Neuronal stem cell (in vitro differentiated cells): ENCODE results near the gene IGSF9.

Experiments used
- DNase-seq: peaks from one replicate; pipeline ENCODE4 v3.0.0-alpha.2; 2013; ENCODE audit warnings: low spot score
- H2AFZ ChIP-seq: one replicate; pipeline ENCODE4 v1.6.1; 2013; ENCODE audit warnings: mild to moderate bottlenecking, low read length, inconsistent platforms
- H2AK5ac ChIP-seq: 2 replicates; pipeline ENCODE4 v1.6.1; 2013; ENCODE audit warnings: low read depth, mild to moderate bottlenecking, inconsistent platforms, low read length, moderate library complexity, mixed read lengths
- H2BK120ac ChIP-seq: 2 replicates; pipeline ENCODE4 v1.6.1; 2013; ENCODE audit warnings: low read depth, mild to moderate bottlenecking, inconsistent platforms, low read length, moderate library complexity, mixed read lengths
- H2BK12ac ChIP-seq: one replicate; pipeline ENCODE4 v1.6.1; 2013; ENCODE audit warnings: low read length, inconsistent platforms
- H2BK15ac ChIP-seq: 2 replicates; pipeline ENCODE4 v1.6.1; 2013; ENCODE audit warnings: mild to moderate bottlenecking, low read length, inconsistent platforms, mixed read lengths
- H2BK5ac ChIP-seq: one replicate; pipeline ENCODE4 v1.6.1; 2013; ENCODE audit warnings: inconsistent platforms, mild to moderate bottlenecking, low read length, moderate library complexity
- H3K14ac ChIP-seq: one replicate; pipeline ENCODE4 v1.6.1; 2013; ENCODE audit warnings: low read length, inconsistent platforms
- H3K18ac ChIP-seq: 2 replicates; pipeline ENCODE4 v1.6.1; 2013; ENCODE audit warnings: low read length, inconsistent platforms
- H3K23ac ChIP-seq: 2 replicates; pipeline ENCODE4 v1.6.1; 2013; ENCODE audit warnings: low read depth, mild to moderate bottlenecking, mixed read lengths, low read length, inconsistent platforms; ENCODE audit not compliant: poor library complexity
- H3K27ac ChIP-seq: replicated peaks from 3 replicates; pipeline ENCODE4 v1.5.1; 2013; ENCODE audit warnings: low read length, inconsistent platforms
- H3K27me3 ChIP-seq, 3 experiments: 2 replicates each; pipeline ENCODE4 v1.6.1; 2013; ENCODE audit warnings: low read length in 3 of 3, mild to moderate bottlenecking in 2 of 3, inconsistent platforms in 1 of 3, low read depth in 1 of 3, mixed read lengths in 1 of 3, moderate library complexity in 1 of 3; ENCODE audit not compliant: control insufficient read depth in 3 of 3, insufficient read depth in 3 of 3
- H3K36me3 ChIP-seq, 2 donors: replicated peaks in 1 of 2; 2 replicates each; pipeline ENCODE4 v1.6.1; 2013; ENCODE audit warnings: low read length in 2 of 2; ENCODE audit not compliant: control insufficient read depth in 2 of 2, insufficient read depth in 2 of 2
- H3K4ac ChIP-seq: 2 replicates; pipeline ENCODE4 v1.6.1; 2013; ENCODE audit warnings: inconsistent platforms, mild to moderate bottlenecking, low read length, moderate library complexity
- H3K4me1 ChIP-seq, 2 donors: 1 replicate in 1 of 2; 2 replicates in 1 of 2; pipeline ENCODE4 v1.6.1; 2013; ENCODE audit warnings: low read length in 2 of 2, low read depth in 1 of 2; ENCODE audit not compliant: control insufficient read depth in 2 of 2, insufficient read depth in 1 of 2
- H3K4me2 ChIP-seq: one replicate; pipeline ENCODE4 v1.6.1; 2013; ENCODE audit warnings: mild to moderate bottlenecking, low read length, inconsistent platforms; ENCODE audit not compliant: insufficient read depth, poor library complexity, severe bottlenecking
- H3K4me3 ChIP-seq, 2 donors: 2 replicates each; pipeline ENCODE4 v1.5.1; 2013; ENCODE audit warnings: low read length in 2 of 2, mild to moderate bottlenecking in 2 of 2, inconsistent platforms in 1 of 2, moderate library complexity in 1 of 2
- H3K79me1 ChIP-seq: one replicate; pipeline ENCODE4 v1.6.1; 2013; ENCODE audit warnings: low read depth, mild to moderate bottlenecking, inconsistent platforms, low read length, moderate library complexity
- H3K9ac ChIP-seq: one replicate; pipeline ENCODE4 v1.6.1; 2013; ENCODE audit warnings: mild to moderate bottlenecking, low read depth, low read length, inconsistent platforms; ENCODE audit not compliant: poor library complexity
- H3K9me3 ChIP-seq, 2 donors: replicated peaks in 1 of 2; 2 replicates each; pipeline versions ENCODE3 to v1.6.1; 2013; ENCODE audit warnings: low read length in 2 of 2, mild to moderate bottlenecking in 2 of 2, inconsistent platforms in 1 of 2, low read depth in 1 of 2, mixed read lengths in 1 of 2, moderate library complexity in 1 of 2; ENCODE audit not compliant: control insufficient read depth in 2 of 2, insufficient read depth in 1 of 2
- H4K8ac ChIP-seq: one replicate; pipeline ENCODE4 v1.6.1; 2013; ENCODE audit warnings: low read depth, mild to moderate bottlenecking, inconsistent platforms, low read length, moderate library complexity
- H4K91ac ChIP-seq: one replicate; pipeline ENCODE4 v1.6.1; 2013; ENCODE audit warnings: low read length, low read depth, mild to moderate bottlenecking, inconsistent platforms; ENCODE audit not compliant: poor library complexity
- WGBS, 2 donors: extraction: QIAGEN DNeasy Blood & Tissue Kit; methylation state at CpG; one replicate each; pipeline ENCODE4 v1.1.7; 2013; ENCODE audit warnings: missing lambda C conversion rate in 2 of 2, mixed read lengths in 1 of 2; ENCODE audit not compliant: insufficient read length in 2 of 2, insufficient replicate concordance in 1 of 2; ENCODE audit errors: extremely low coverage in 2 of 2; 5-methylcytosine and 5-hydroxymethylcytosine counted together

IGSF9 gene

DNA sequence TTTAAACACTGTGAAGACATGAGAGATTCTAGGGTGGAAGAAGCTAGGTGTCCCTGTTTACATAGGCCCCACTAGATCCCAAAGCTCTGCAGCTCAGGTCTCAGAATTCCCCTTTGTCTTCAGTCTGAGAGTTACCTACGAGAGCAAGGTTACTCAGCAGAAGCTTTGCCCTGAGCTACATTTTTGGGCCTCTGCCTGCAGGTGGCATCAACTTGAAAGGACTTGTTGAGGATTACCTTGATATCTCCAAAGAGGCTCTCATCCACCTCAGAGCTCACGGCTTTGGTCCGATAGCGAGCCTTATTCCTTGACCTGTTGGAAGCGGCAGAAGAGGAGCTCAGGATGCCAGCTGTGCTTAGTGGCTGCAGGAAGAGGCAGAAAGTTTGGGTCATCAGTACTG is 52.5 kb downstream of the IGSF9 start:
- Histone ChIP-seq H3K4ac (no peak overlapping the region), H3K18ac (no peak overlapping the region), H2BK120ac (no peak overlapping the region), H3K27me3 (peaks cover 0 to 37% (median 0%) of the 10 kb centered on the region in 3 experiments), H3K27ac (no peak overlapping the region), H3K23ac (no peak overlapping the region), H3K4me2 (no peak overlapping the region), H2BK15ac (no peak overlapping the region), H3K4me3 (no peak overlapping the region), H4K8ac (no peak overlapping the region), H3K14ac (no peak overlapping the region), H2AFZ (no peak overlapping the region), H3K9me3 (no peaks in the 10 kb centered on the region), H2BK5ac (no peak overlapping the region), H3K36me3 (no peaks in the 10 kb centered on the region), H4K91ac (no peak overlapping the region), H2AK5ac (no peak overlapping the region), H3K9ac (no peak overlapping the region), H2BK12ac (no peak overlapping the region), H3K4me1 (peaks cover 0 to 5% of the 10 kb centered on the region in 2 donors), H3K79me1 (no peaks in the 10 kb centered on the region)
- no CpG with 5 or more reads among the region's 5 CpGs for WGBS, 2 donors
- DNase-seq = no peak

DNA sequence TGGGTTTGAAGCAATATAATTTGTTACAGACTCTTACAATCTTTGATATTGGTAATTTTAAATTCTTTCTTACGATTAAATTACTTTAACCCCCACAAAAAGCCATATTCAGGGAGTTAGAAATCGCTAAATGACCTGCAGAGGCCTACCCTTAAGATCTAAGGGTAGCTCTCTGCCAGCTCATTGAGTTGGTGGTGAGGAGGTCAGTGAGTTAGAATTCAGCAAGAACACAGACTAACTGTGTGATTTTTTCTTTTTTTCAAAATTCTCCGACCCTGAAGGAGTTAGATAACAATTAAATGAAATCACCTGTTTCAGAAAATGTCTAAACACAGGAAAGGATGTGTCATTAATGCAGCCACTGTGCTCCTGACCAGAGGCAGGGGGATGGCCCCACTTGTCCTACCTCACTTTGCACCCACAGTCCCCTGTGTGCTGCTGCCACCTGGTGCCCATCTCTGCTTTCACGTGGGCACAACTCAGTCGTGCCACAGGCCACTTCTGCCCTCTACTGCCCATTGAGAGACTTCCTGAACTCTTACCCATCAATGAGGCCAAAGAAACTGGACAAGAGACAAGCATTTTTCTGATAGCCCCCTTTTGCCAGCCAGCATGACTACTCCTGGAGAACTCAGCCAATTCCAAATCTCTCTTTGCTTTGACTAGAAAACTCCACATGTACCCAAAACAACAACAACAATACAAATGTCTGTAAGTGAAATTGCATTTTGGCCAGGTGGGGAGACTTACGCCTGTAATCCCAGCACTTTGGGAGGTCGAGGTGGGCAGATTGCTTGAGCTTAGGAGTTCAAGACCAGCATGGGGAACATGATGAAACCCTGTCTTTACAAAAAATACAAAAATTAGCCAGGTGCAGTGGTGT is 53.9 kb downstream of the IGSF9 start:
- H2AK5ac ChIP-seq = no peak overlapping the region
- H4K91ac ChIP-seq = no peak overlapping the region
- H3K14ac ChIP-seq = no peak overlapping the region
- no CpG with 5 or more reads among the region's 7 CpGs for WGBS, 2 donors
- no peak overlapping the region for H4K8ac ChIP-seq
- no peaks in the 10 kb centered on the region for H3K79me1 ChIP-seq
- H2BK5ac ChIP-seq = no peak overlapping the region
- no peak overlapping the region for H3K23ac ChIP-seq
- H3K27me3 ChIP-seq = peaks cover 0 to 37% (median 0%) of the 10 kb centered on the region in 3 experiments
- H3K9me3 ChIP-seq = no peaks in the 10 kb centered on the region
- no peak overlapping the region for H3K4me3 ChIP-seq
- H2BK120ac ChIP-seq = no peak overlapping the region
- no peak overlapping the region for H3K4ac ChIP-seq
- no peak overlapping the region for H3K27ac ChIP-seq
- no peak overlapping the region for H3K4me2 ChIP-seq
- no peaks in the 10 kb centered on the region for H3K36me3 ChIP-seq
- no peak overlapping the region for H2AFZ ChIP-seq
- H2BK12ac ChIP-seq = no peak overlapping the region
- peak; percentile 48 for DNase-seq
- peaks cover 0 to 5% of the 10 kb centered on the region in 2 donors for H3K4me1 ChIP-seq
- H3K18ac ChIP-seq = no peak overlapping the region
- H2BK15ac ChIP-seq = no peak overlapping the region
- H3K9ac ChIP-seq = no peak overlapping the region

DNA sequence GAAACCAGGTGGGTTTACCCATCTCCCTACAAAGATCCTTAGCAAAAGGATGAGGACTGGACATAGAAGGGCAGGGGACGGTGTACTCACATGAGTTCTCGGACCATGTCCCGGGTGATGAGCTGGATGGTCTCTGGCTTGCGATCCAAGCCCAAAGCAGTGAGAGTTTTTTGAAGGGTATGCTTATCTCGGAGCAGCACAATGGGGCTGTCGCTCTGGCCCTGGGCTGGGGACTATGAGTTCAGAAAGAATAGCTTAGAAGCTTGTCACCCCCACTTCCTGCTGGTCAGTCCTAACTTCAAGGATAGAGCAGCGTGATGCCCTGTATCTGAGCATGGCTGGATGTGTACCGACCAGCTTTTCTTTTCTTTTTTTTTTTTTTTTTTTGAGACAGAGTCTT is 55.0 kb downstream of the IGSF9 start:
- H2AFZ ChIP-seq = no peak overlapping the region
- H2BK12ac ChIP-seq = no peak overlapping the region

DNA sequence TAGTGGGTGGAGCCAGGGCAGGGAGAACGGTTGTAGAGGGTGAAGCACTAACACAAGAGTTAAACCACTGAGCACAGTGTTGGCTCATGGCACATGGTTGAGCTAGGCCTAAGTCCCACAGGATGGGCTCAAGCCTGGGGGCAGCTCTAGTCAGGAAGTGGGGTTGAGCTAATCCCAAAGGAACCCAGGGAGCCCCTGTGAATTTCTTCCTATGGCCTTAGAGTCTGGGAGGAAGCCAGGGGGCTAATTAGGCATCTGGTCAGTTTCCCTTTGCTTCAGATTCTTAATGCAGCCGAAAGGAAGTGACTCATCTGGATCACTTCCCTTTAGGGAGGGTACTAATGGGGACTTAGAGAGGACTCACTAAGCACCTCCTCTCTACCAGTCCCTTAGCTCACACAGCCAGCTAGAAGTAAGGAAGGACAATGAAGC is 55.6 kb downstream of the IGSF9 start:
- Histone ChIP-seq H3K4ac (peak overlapping the region; percentile 61), H3K18ac (no peak overlapping the region), H4K91ac (no peak overlapping the region), H3K79me1 (no peaks in the 10 kb centered on the region), H3K4me3 (no peak overlapping the region), H3K27ac (peak overlapping the region; percentile 11), H3K36me3 (no peaks in the 10 kb centered on the region), H3K4me1 (peaks cover 0 to 5% of the 10 kb centered on the region in 2 donors), H2AK5ac (no peak overlapping the region), H2AFZ (no peak overlapping the region), H4K8ac (no peak overlapping the region), H3K9me3 (no peaks in the 10 kb centered on the region), H3K27me3 (peaks cover 0 to 25% (median 0%) of the 10 kb centered on the region in 3 experiments), H3K9ac (no peak overlapping the region), H3K4me2 (no peak overlapping the region), H3K23ac (no peak overlapping the region), H3K14ac (no peak overlapping the region), H2BK5ac (no peak overlapping the region), H2BK120ac (no peak overlapping the region), H2BK15ac (no peak overlapping the region), H2BK12ac (no peak overlapping the region)
- WGBS, 2 donors = no CpG with 5 or more reads among the region's 2 CpGs
- peak; percentile 14 for DNase-seq

More for the DNA sequence above, 55.0 kb downstream of the IGSF9 start:
- H3K9ac ChIP-seq = no peak overlapping the region
- no peak overlapping the region for H3K14ac ChIP-seq
- H4K91ac ChIP-seq = no peak overlapping the region
- no peak overlapping the region for H2BK5ac ChIP-seq
- no peak overlapping the region for H3K18ac ChIP-seq
- H3K4me1 ChIP-seq = peaks cover 0 to 5% of the 10 kb centered on the region in 2 donors
- H2AK5ac ChIP-seq = no peak overlapping the region
- WGBS, 2 donors = no CpG with 5 or more reads among the region's 8 CpGs
- no peak overlapping the region for H3K4ac ChIP-seq
- H3K36me3 ChIP-seq = no peaks in the 10 kb centered on the region
- no peak overlapping the region for H2BK15ac ChIP-seq
- DNase-seq = no peak
- H3K79me1 ChIP-seq = no peaks in the 10 kb centered on the region
- H4K8ac ChIP-seq = no peak overlapping the region
- no peak overlapping the region for H3K23ac ChIP-seq
- no peak overlapping the region for H3K27ac ChIP-seq
- no peak overlapping the region for H3K4me3 ChIP-seq
- no peak overlapping the region for H2BK120ac ChIP-seq
- H3K4me2 ChIP-seq = no peak overlapping the region
- H3K27me3 ChIP-seq = peaks cover 0 to 30% (median 0%) of the 10 kb centered on the region in 3 experiments
- H3K9me3 ChIP-seq = no peaks in the 10 kb centered on the region
